ENCODE results near the gene DDX49.

DDX49 gene

GRCh38 chr19:18883526-18884304 is 35.8 kb upstream of the DDX49 start:
- TF ChIP-seq LEF1 (IDR thresholded peaks at IDR 0.05; ENCODE audit: borderline replicate concordance), result no peak
- TF ChIP-seq ARNT (IDR thresholded peaks at IDR 0.05), result no peak
- no peak for TF ChIP-seq NFRKB (IDR thresholded peaks at IDR 0.05)
- TF ChIP-seq BHLHE40 (IDR thresholded peaks at IDR 0.05; ENCODE audit: borderline replicate concordance), result no peak
- TF ChIP-seq TARDBP (IDR thresholded peaks at IDR 0.05), result no peak
- no peak for TF ChIP-seq HDGF (IDR thresholded peaks at IDR 0.05; ENCODE audit: borderline replicate concordance)
- TF ChIP-seq ELF4 (IDR thresholded peaks at IDR 0.05), result no peak
- no peak for TF ChIP-seq PKNOX1 (IDR thresholded peaks at IDR 0.05)
- no peak for TF ChIP-seq FOXM1 (IDR thresholded peaks at IDR 0.05; ENCODE audit: borderline replicate concordance)
- ChIA-PET POLR2A (no interaction called here), CTCF (no interaction called here)
- DNase-seq (ENCODE audit: extremely low spot score), result no peak

GRCh38 chr19:18886972-18887371 is 32.5 kb upstream of the DDX49 start:
- ChIA-PET POLR2A (no interaction called here), CTCF (no interaction called here)
- DNase-seq (ENCODE audit: extremely low spot score), result no peak
- no peak for TF ChIP-seq SP1 (IDR thresholded peaks at IDR 0.05)
- no peak for TF ChIP-seq PKNOX1 (IDR thresholded peaks at IDR 0.05)
- no peak for TF ChIP-seq FOXM1 (IDR thresholded peaks at IDR 0.05; ENCODE audit: borderline replicate concordance)
- TF ChIP-seq ARNT (IDR thresholded peaks at IDR 0.05), result no peak
- no peak for TF ChIP-seq ZNF384 (IDR thresholded peaks at IDR 0.05)
- TF ChIP-seq ELF4 (IDR thresholded peaks at IDR 0.05), result no peak
- no peak for TF ChIP-seq TARDBP (IDR thresholded peaks at IDR 0.05)
- no peak for TF ChIP-seq BHLHE40 (IDR thresholded peaks at IDR 0.05; ENCODE audit: borderline replicate concordance)
- TF ChIP-seq LEF1 (IDR thresholded peaks at IDR 0.05; ENCODE audit: borderline replicate concordance), result no peak
- no peak for TF ChIP-seq HDGF (IDR thresholded peaks at IDR 0.05; ENCODE audit: borderline replicate concordance)
- no peak for TF ChIP-seq NFRKB (IDR thresholded peaks at IDR 0.05)
- no peak for TF ChIP-seq L3MBTL2 (conservative IDR thresholded peaks at IDR 0.05)
- no peak for TF ChIP-seq FOXA1 (IDR thresholded peaks at IDR 0.05)
- no peak for TF ChIP-seq CTBP1 (IDR thresholded peaks at IDR 0.05; ENCODE audit: borderline replicate concordance)
- TF ChIP-seq FOXK2 (IDR thresholded peaks at IDR 0.05), result no peak
- no peak for TF ChIP-seq SUZ12 (IDR thresholded peaks at IDR 0.05)

GRCh38 chr19:18889949-18890745 is 29.4 kb upstream of the DDX49 start:
- ChIA-PET CTCF (no interaction called here), POLR2A (no interaction called here)
- DNase-seq (ENCODE audit: extremely low spot score), result no peak
- TF ChIP-seq L3MBTL2 (conservative IDR thresholded peaks at IDR 0.05), result no peak
- TF ChIP-seq NFRKB (IDR thresholded peaks at IDR 0.05), result no peak
- no peak for TF ChIP-seq ARNT (IDR thresholded peaks at IDR 0.05)
- no peak for TF ChIP-seq ZNF384 (IDR thresholded peaks at IDR 0.05)
- no peak for TF ChIP-seq LEF1 (IDR thresholded peaks at IDR 0.05; ENCODE audit: borderline replicate concordance)
- no peak for TF ChIP-seq SUZ12 (IDR thresholded peaks at IDR 0.05)
- TF ChIP-seq SP1 (IDR thresholded peaks at IDR 0.05), result no peak
- no peak for TF ChIP-seq FOXA1 (IDR thresholded peaks at IDR 0.05)
- TF ChIP-seq PKNOX1 (IDR thresholded peaks at IDR 0.05), result no peak
- no peak for TF ChIP-seq ELF4 (IDR thresholded peaks at IDR 0.05)
- no peak for TF ChIP-seq TARDBP (IDR thresholded peaks at IDR 0.05)
- TF ChIP-seq BHLHE40 (IDR thresholded peaks at IDR 0.05; ENCODE audit: borderline replicate concordance), result no peak
- TF ChIP-seq CTBP1 (IDR thresholded peaks at IDR 0.05; ENCODE audit: borderline replicate concordance), result no peak
- no peak for TF ChIP-seq FOXM1 (IDR thresholded peaks at IDR 0.05; ENCODE audit: borderline replicate concordance)
- no peak for TF ChIP-seq FOXK2 (IDR thresholded peaks at IDR 0.05)
- TF ChIP-seq HDGF (IDR thresholded peaks at IDR 0.05; ENCODE audit: borderline replicate concordance), result no peak

- no peak for TF ChIP-seq ARNT (IDR thresholded peaks at IDR 0.05)
- TF ChIP-seq NFRKB (IDR thresholded peaks at IDR 0.05), result no peak
- TF ChIP-seq ELF4 (IDR thresholded peaks at IDR 0.05), result no peak
- TF ChIP-seq ZNF384 (IDR thresholded peaks at IDR 0.05), result no peak
- CTCF ChIA-PET, result interaction anchor here (0.6 to 2.5 kb wide), 3 partner anchors 14 to 109 kb away, joined by 5 to 10 read pairs (median 6); no protein-coding TSS in a partner anchor
- POLR2A ChIA-PET, result no interaction called here
- DNase-seq (ENCODE audit: extremely low spot score), result no peak
Observed at GRCh38 chr19:18893587-18894253, 25.8 kb upstream of the DDX49 start.

- no peak for DNase-seq (ENCODE audit: extremely low spot score)
- ChIA-PET POLR2A (interaction anchor here (1.0 to 1.3 kb wide), 3 partner anchors 14 to 92 kb away, joined by 3 to 4 read pairs (median 3); no protein-coding TSS in a partner anchor), CTCF (interaction anchor here (0.6 to 2.5 kb wide), 8 partner anchors 14 to 195 kb away, joined by 3 to 10 read pairs (median 4); no protein-coding TSS in a partner anchor)
- TF ChIP-seq ARNT (IDR thresholded peaks at IDR 0.05), result no peak
- TF ChIP-seq L3MBTL2 (conservative IDR thresholded peaks at IDR 0.05), result no peak
- TF ChIP-seq CTBP1 (IDR thresholded peaks at IDR 0.05; ENCODE audit: borderline replicate concordance), result no peak
- no peak for TF ChIP-seq LEF1 (IDR thresholded peaks at IDR 0.05; ENCODE audit: borderline replicate concordance)
- no peak for TF ChIP-seq HDGF (IDR thresholded peaks at IDR 0.05; ENCODE audit: borderline replicate concordance)
- no peak for TF ChIP-seq BHLHE40 (IDR thresholded peaks at IDR 0.05; ENCODE audit: borderline replicate concordance)
- TF ChIP-seq SUZ12 (IDR thresholded peaks at IDR 0.05), result no peak
- TF ChIP-seq FOXM1 (IDR thresholded peaks at IDR 0.05; ENCODE audit: borderline replicate concordance), result no peak
- TF ChIP-seq FOXA1 (IDR thresholded peaks at IDR 0.05), result no peak
- TF ChIP-seq PKNOX1 (IDR thresholded peaks at IDR 0.05), result no peak
- no peak for TF ChIP-seq ZNF384 (IDR thresholded peaks at IDR 0.05)
- TF ChIP-seq ELF4 (IDR thresholded peaks at IDR 0.05), result no peak
- no peak for TF ChIP-seq SP1 (IDR thresholded peaks at IDR 0.05)
- no peak for TF ChIP-seq NFRKB (IDR thresholded peaks at IDR 0.05)
Observed at GRCh38 chr19:18894254-18895037, 25.1 kb upstream of the DDX49 start.

All from HEK293T (cell line).